Neural crest cell (in vitro differentiated cells): ENCODE data around the gene AMACR. TPM values are rescaled to one million over a fixed set of nuclear protein-coding genes. Genes with fewer than 3 reads are reported as not detected.
"Not testable (repeated sequence)": the region's sequence is repeated elsewhere in the genome, so short reads cannot be mapped to it uniquely, and the experiment has no call there.

Experiments used
- DNase-seq: peaks from one replicate; pipeline ENCODE4 v3.0.0; 2021; ENCODE audit warnings: low read depth, mixed read lengths, low spot score
- H3K27ac Mint-ChIP-seq: one replicate; pipeline ENCODE4 v1.8.0; 2021; ENCODE audit warnings: mild to moderate bottlenecking, mixed read lengths; ENCODE audit not compliant: unreplicated experiment
- H3K27me3 Mint-ChIP-seq: 2 replicates; pipeline ENCODE4 v1.8.0; 2021; ENCODE audit warnings: low read depth, mild to moderate bottlenecking, mixed read lengths
- H3K36me3 Mint-ChIP-seq: 2 replicates; pipeline ENCODE4 v1.8.0; 2021; ENCODE audit warnings: low read depth, mild to moderate bottlenecking, mixed read lengths
- H3K4me1 Mint-ChIP-seq: 2 replicates; pipeline ENCODE4 v1.8.0; 2021; ENCODE audit warnings: mixed read lengths
- H3K4me3 Mint-ChIP-seq: one replicate; pipeline ENCODE4 v1.8.0; 2021; ENCODE audit warnings: mild to moderate bottlenecking, mixed read lengths
- H3K9me3 Mint-ChIP-seq: 2 replicates; pipeline ENCODE4 v1.8.0; 2021; ENCODE audit warnings: mixed read lengths
- total RNA-seq: library from RNA; stranded (reverse); gene quantifications from 2 replicates; pipeline ENCODE4 v1.2.1, GENCODE V29; 2021
- TF ChIP-seq, protein P1 (sequence below): fragments of 200-600 bp; sonication (generic); conservative IDR thresholded peaks from 2 replicates; pipeline ENCODE4 v1.5.0; 2021; ENCODE audit warnings: antibody characterized with exemption, mild to moderate bottlenecking

AMACR gene
- total RNA-seq, 1 donor from 2014 or later: 14.3 TPM

DNA sequence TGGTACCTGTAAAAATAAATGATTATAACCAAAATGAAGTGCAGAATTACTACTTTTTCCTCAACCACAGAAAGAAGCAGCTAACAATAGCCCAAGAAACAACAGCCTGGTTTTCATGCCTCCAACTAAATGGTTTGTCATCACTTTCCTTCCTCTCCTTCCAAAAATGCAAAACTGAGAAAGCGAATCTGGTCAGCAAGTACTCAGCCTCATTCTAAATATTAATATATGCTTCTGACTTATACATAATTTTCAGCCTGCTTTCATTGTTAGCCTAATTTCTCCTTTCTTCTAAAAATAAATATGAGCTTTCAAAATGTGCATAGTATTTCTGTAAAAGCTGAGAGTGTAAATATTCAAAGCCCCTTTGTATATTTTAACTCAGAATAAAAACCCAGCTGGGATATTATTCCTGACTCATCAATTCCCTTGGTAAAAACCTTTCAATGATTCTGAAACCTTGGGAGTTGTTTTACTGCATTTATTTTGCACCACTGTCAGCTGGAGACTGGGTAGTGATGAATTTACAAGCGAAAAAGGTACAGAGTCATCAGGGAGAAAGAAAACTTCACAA is 50.2 kb downstream of the AMACR start:
- Mint-ChIP-seq H3K27ac (no peak overlapping the region), H3K27me3 (no peaks in the 10 kb centered on the region), H3K36me3 (no peaks in the 10 kb centered on the region), H3K4me1 (no peaks in the 10 kb centered on the region), H3K9me3 (peaks cover 8% of the 10 kb centered on the region), H3K4me3 (no peak overlapping the region)
- TF ChIP-seq, protein P1, sequence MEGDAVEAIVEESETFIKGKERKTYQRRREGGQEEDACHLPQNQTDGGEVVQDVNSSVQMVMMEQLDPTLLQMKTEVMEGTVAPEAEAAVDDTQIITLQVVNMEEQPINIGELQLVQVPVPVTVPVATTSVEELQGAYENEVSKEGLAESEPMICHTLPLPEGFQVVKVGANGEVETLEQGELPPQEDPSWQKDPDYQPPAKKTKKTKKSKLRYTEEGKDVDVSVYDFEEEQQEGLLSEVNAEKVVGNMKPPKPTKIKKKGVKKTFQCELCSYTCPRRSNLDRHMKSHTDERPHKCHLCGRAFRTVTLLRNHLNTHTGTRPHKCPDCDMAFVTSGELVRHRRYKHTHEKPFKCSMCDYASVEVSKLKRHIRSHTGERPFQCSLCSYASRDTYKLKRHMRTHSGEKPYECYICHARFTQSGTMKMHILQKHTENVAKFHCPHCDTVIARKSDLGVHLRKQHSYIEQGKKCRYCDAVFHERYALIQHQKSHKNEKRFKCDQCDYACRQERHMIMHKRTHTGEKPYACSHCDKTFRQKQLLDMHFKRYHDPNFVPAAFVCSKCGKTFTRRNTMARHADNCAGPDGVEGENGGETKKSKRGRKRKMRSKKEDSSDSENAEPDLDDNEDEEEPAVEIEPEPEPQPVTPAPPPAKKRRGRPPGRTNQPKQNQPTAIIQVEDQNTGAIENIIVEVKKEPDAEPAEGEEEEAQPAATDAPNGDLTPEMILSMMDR: no peak
- DNase-seq: no peak

DNA sequence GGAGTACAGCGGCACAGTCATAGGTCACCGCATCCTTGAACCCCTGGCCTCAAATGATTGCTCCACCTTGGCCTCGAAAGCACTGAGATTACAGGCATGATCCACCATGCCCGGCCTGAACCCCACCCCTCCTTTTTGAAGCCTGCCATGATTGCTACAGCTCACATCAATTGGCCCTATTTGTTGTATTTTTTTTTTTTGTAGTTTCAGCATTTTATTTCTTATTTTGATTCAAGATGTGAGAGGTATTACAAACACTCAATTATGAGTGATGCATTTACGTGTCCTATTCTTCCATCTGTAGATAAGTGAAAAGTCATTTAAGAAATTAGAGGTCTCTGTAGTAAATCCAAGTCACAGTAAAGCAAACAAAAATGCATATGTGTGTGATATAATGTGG is 55.7 kb downstream of the AMACR start:
- not testable (repeated sequence) for H3K4me3 Mint-ChIP-seq, H3K27me3 Mint-ChIP-seq, H3K36me3 Mint-ChIP-seq, H3K27ac Mint-ChIP-seq, H3K4me1 Mint-ChIP-seq, DNase-seq, H3K9me3 Mint-ChIP-seq

DNA sequence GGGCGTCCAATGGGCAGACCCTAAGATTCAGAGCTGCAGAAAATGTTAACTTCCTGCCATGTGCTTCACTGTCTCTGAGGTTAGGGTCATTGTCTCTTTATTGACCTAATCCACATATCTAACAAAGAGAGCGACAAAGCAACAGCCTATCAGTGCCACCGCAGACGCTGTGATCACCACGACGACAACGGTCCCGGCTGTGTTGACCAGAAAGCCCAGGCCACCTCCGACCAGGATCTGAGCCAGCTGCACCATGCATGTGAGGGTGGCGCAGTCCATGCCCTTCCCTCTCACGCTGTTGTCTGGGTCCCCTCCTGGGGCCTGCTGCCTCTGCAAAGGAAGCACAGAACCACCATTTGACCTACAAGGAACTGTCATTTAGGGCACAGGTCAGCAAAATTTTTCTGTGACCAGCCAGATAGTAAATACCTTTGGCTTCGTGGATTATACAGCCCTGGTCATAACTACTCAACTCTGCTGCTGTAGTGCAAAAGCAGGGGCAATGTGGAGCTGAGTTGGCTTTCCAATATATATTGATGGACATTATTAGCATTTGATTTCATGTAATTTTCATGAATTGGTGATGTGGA is 63.2 kb downstream of the AMACR start:
- Mint-ChIP-seq H3K4me3 (no peak overlapping the region), H3K36me3 (no peaks in the 10 kb centered on the region), H3K4me1 (no peaks in the 10 kb centered on the region), H3K9me3 (no peaks in the 10 kb centered on the region), H3K27me3 (peaks cover 26% of the 10 kb centered on the region), H3K27ac (no peak overlapping the region)
- TF ChIP-seq, protein P1: no peak
- no peak for DNase-seq

DNA sequence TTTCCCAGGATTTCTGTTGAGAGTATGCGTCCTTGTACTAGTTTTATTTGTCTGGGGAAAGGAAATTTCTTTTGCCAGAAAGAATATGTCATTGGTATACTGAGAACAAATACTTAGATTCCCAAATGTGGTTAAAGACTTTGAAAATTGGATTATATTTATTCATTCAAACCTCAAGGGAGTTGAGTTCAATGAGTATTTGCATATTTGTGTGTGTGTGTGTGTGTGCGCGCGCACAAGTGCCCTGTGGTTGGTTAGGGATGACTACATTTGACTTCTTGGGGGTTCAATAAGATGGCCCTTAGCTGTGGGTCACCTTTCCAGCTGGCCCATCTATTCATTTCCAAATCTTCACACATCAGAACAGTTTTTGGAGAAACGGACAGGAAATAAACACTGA is 66.8 kb downstream of the AMACR start:
- DNase-seq: no peak
- TF ChIP-seq, protein P1: no peak
- Mint-ChIP-seq H3K27ac (no peak overlapping the region), H3K4me1 (peaks cover 2% of the 10 kb centered on the region), H3K9me3 (no peaks in the 10 kb centered on the region), H3K4me3 (no peak overlapping the region), H3K36me3 (no peaks in the 10 kb centered on the region), H3K27me3 (peaks cover 49% of the 10 kb centered on the region)

DNA sequence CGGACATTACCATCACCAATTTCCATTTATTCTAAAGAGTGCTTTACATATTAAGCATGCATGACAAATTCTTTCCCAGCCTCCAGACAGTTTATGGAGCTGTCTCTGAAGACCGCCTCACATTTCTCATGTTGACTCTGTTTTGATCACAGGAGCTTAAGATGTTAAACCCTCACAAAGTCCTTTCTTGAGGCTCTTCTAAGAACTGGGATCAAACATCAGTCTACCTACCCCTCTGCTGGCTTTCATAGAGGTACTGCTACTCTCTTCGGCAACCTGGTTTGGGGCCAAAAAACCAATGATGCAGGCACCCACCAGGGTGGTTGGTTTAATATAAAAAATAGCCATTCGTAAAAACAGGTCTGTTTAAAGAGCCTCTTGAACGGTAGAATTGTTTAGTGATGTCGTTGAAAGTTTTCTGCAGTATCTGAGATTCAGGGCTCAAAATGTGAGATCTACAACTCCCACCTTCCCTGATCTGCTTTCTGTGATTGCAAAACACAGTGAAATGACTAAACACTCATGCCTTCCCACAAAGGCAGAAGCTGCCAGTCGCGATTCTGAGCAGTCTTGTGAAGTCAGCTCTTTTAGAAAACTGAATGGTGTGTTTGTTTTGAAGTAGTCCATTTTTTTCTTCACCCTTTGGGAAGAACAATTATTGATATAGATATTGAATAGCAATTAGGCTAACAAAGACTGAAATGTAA is 68.1 kb downstream of the AMACR start:
- no peaks in the 10 kb centered on the region for H3K36me3 Mint-ChIP-seq
- TF ChIP-seq, protein P1: no peak
- H3K27ac Mint-ChIP-seq: no peak overlapping the region
- peaks cover 60% of the 10 kb centered on the region for H3K27me3 Mint-ChIP-seq
- H3K4me3 Mint-ChIP-seq: no peak overlapping the region
- H3K9me3 Mint-ChIP-seq: no peaks in the 10 kb centered on the region
- DNase-seq: no peak
- H3K4me1 Mint-ChIP-seq: peaks cover 10% of the 10 kb centered on the region

DNA sequence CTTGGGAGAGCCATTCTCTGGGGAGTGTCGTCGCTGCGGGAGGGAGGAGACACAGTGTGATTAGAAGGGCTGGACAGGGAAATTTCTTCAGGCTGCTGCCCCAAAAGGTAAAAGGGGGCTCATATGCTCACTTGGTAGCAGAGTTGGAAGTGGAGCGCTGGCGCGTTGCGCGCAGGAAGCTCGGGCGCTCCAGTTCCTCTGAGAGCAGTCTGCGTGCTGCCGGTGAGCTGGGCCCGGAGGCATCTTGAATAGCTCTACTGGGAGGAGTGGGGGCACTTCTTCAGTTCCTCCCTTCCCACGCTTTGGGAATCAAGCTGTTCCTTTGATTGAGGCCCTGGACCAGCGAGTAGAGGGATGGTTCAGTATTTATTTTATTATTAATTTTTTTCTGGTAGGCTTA is 69.0 kb downstream of the AMACR start:
- H3K27ac Mint-ChIP-seq: no peak overlapping the region
- TF ChIP-seq, protein P1: no peak
- peaks cover 10% of the 10 kb centered on the region for H3K4me1 Mint-ChIP-seq
- no peaks in the 10 kb centered on the region for H3K36me3 Mint-ChIP-seq
- no peak overlapping the region for H3K4me3 Mint-ChIP-seq
- H3K27me3 Mint-ChIP-seq: peaks cover 67% of the 10 kb centered on the region
- no peak for DNase-seq
- no peaks in the 10 kb centered on the region for H3K9me3 Mint-ChIP-seq
